CD14-positive monocyte (primary cell): Measurements from ENCODE around the gene RASSF1. TPM values are rescaled to one million over a fixed set of nuclear protein-coding genes. Genes with fewer than 3 reads are reported as not detected.
A peak's percentile ranks its signal among the peaks of the same experiment; 100 is the strongest.

Experiments used
- DNase-seq, 3 donors: peaks; one replicate each; pipeline ENCODE4 v3.0.0-alpha.2; 2011 to 2022
- H2AFZ ChIP-seq: 2 replicates; pipeline ENCODE4 v1.6.0; 2012; ENCODE audit warnings: mild to moderate bottlenecking, low read depth, low read length, inconsistent platforms; ENCODE audit not compliant: insufficient read depth, poor library complexity, severe bottlenecking
- H3K27ac ChIP-seq, 2 donors: 1 replicate in 1 of 2; 2 replicates in 1 of 2; pipeline ENCODE4 v1.5.1; 2012 to 2013; ENCODE audit warnings: low read length in 2 of 2, control low read depth in 1 of 2, inconsistent platforms in 1 of 2, low read depth in 1 of 2, mild to moderate bottlenecking in 1 of 2
- H3K27me3 ChIP-seq, 2 donors: one replicate each; pipeline versions ENCODE4 v1.6.0 to v1.6.1; 2011 to 2013; ENCODE audit warnings: low read length in 2 of 2; ENCODE audit not compliant: control insufficient read depth in 2 of 2, insufficient read depth in 2 of 2
- H3K36me3 ChIP-seq, 2 donors: replicated peaks in 1 of 2; 1 replicate in 1 of 2; 2 replicates in 1 of 2; pipeline versions ENCODE4 v1.5.1 to v1.6.1; 2012 to 2013; ENCODE audit warnings: low read length in 2 of 2, control low read depth in 1 of 2, inconsistent platforms in 1 of 2, mild to moderate bottlenecking in 1 of 2; ENCODE audit not compliant: insufficient read depth in 2 of 2, control insufficient read depth in 1 of 2
- H3K4me1 ChIP-seq, 2 donors: 1 replicate in 1 of 2; 2 replicates in 1 of 2; pipeline versions ENCODE4 v1.5.1 to v1.6.1; 2012 to 2013; ENCODE audit warnings: low read length in 2 of 2, control low read depth in 1 of 2, inconsistent platforms in 1 of 2, mild to moderate bottlenecking in 1 of 2, moderate library complexity in 1 of 2; ENCODE audit not compliant: insufficient read depth in 2 of 2, control insufficient read depth in 1 of 2
- H3K4me2 ChIP-seq: replicated peaks from 2 replicates; pipeline ENCODE3; 2012; ENCODE audit warnings: low read length, moderate library complexity, mild to moderate bottlenecking; ENCODE audit not compliant: poor library complexity, severe bottlenecking; ENCODE audit errors: extremely low read depth
- H3K4me3 ChIP-seq, 3 experiments: fragments of 200-600 bp in 1 of 3; sonication (generic) in 1 of 3; replicated peaks in 1 of 3; 1 replicate in 2 of 3; 2 replicates in 1 of 3; pipeline ENCODE4 v1.5.1; 2011 to 2013; ENCODE audit warnings: low read length in 3 of 3, mild to moderate bottlenecking in 3 of 3, control low read depth in 2 of 3, low read depth in 2 of 3, inconsistent platforms in 1 of 3, moderate library complexity in 1 of 3
- H3K79me2 ChIP-seq: 2 replicates; pipeline ENCODE4 v1.6.0; 2012; ENCODE audit warnings: mild to moderate bottlenecking, control low read depth, inconsistent platforms, low read length, moderate library complexity; ENCODE audit not compliant: insufficient read depth
- H3K9ac ChIP-seq: 2 replicates; pipeline ENCODE4 v1.6.0; 2017; ENCODE audit warnings: low read length, mild to moderate bottlenecking; ENCODE audit not compliant: insufficient read depth, poor library complexity, severe bottlenecking
- H3K9me3 ChIP-seq, 2 donors: replicated peaks in 1 of 2; 1 replicate in 1 of 2; 2 replicates in 1 of 2; pipeline versions ENCODE4 v1.5.1 to v1.6.1; 2012 to 2013; ENCODE audit warnings: low read length in 2 of 2, control low read depth in 1 of 2; ENCODE audit not compliant: control insufficient read depth in 1 of 2, insufficient read depth in 1 of 2
- H4K20me1 ChIP-seq: 2 replicates; pipeline ENCODE4 v1.6.0; 2012; ENCODE audit warnings: mild to moderate bottlenecking, low read length, control low read depth, moderate library complexity; ENCODE audit not compliant: insufficient read depth
- H3K27ac Mint-ChIP-seq, 7 donors: one replicate each; pipeline ENCODE4 v1.8.0; 2020; ENCODE audit warnings: mild to moderate bottlenecking in 7 of 7, mixed read lengths in 7 of 7, moderate library complexity in 6 of 7, inconsistent platforms in 2 of 7
- H3K27me3 Mint-ChIP-seq, 3 donors: one replicate each; pipeline ENCODE4 v1.8.0; 2021 to 2022; ENCODE audit warnings: low read depth in 3 of 3, mild to moderate bottlenecking in 3 of 3, mixed read lengths in 3 of 3, moderate library complexity in 3 of 3, inconsistent platforms in 1 of 3
- H3K36me3 Mint-ChIP-seq, 2 donors: one replicate each; pipeline ENCODE4 v1.8.0; 2020; ENCODE audit warnings: mixed read lengths in 2 of 2, inconsistent platforms in 1 of 2, mild to moderate bottlenecking in 1 of 2
- H3K4me1 Mint-ChIP-seq: one replicate; pipeline ENCODE4 v1.8.0; 2020; ENCODE audit warnings: mild to moderate bottlenecking, mixed read lengths
- H3K4me3 Mint-ChIP-seq, 2 donors: one replicate each; pipeline ENCODE4 v1.8.0; 2020; ENCODE audit warnings: mild to moderate bottlenecking in 2 of 2, mixed read lengths in 2 of 2, moderate library complexity in 1 of 2
- H3K9me3 Mint-ChIP-seq, 7 donors: one replicate each; pipeline ENCODE4 v1.8.0; 2020 to 2022; ENCODE audit warnings: mixed read lengths in 7 of 7, mild to moderate bottlenecking in 6 of 7, moderate library complexity in 6 of 7, inconsistent platforms in 2 of 7
- WGBS: methylation state at CpG from one replicate; pipeline ENCODE4 v1.1.5; 2013; ENCODE audit warnings: missing lambda C conversion rate; ENCODE audit not compliant: insufficient coverage; 5-methylcytosine and 5-hydroxymethylcytosine counted together
- intact Hi-C, 2 donors: fragments of 100-400 bp; cut with micrococcal nuclease; formaldehyde crosslinking; loops; one replicate each; pipeline versions ENCODE4 v1.15.0 to v1.15.1; 2023
- polyA plus RNA-seq, 3 donors: library from polyadenylated mRNA; depleted of rRNA in 1 of 3; unstranded in 2 of 3; stranded (reverse) in 1 of 3; fragments of 300-500 nt in 2 of 3; fragments of >200 nt in 1 of 3; fragmentation: Illumina TruSeq in 2 of 3; gene quantifications; 1 replicate in 2 of 3; 2 replicates in 1 of 3; pipeline ENCODE4 v1.2.3, GENCODE V29; 2012 to 2021
- TF ChIP-seq, protein P1 (sequence below): fragments of 200-600 bp; IDR thresholded peaks from one replicate; pipeline ENCODE4 v1.8.0; 2022; ENCODE audit warnings: antibody characterized with exemption, mild to moderate bottlenecking

Gene RASSF1
- polyA plus RNA-seq, 3 donors: 16.0 to 229 (median 24.0) TPM

DNA sequence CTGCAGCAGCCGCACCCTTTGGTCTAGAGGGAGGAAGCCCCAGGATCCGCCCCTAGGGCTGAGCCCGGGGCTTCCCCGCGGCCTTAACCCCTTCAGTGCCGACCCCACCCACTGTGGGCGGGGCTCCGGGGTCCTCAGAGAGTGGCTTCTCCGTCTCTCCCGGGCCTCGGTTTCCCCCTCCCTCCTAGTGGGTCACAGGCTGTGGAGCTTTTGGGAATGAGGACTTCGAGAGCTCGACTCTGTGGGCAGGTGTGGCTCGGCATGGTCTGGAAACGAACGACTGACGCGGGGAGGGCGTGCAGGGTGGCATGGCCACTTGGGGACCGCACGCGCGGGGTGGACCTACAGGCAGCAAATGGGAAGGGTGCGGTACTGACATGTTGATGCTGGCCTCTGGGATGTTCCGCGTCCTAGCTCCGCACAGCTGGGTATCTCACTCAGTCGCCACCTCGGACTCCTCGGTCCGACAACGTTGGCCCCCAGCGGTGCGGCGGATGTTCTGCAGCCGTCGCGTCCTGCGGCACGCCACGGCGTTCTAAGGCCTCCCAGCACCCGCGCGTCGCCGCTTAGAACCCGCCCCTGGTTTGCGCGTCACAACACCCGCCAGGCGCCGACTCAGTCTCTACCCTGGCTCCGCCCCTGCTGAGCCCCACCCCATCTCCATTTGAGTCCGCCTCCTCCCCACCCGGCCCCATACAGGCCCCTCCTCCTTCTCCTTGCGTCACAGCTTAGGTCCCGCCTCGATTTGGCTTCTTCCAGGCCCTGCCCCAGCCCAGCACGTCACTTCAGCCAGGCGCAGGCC, 41.6 kb downstream of the RASSF1 start, which contains the start of the genes HYAL3 and NAA80:
Gene HYAL3, minus strand, starts transcription at position 570 of the 802 bp plus-strand sequence. CDS start 3,803 bp downstream, outside the sequence.
Gene NAA80, minus strand, starts transcription at position 570 of the 802 bp plus-strand sequence. CDS start 1,942 bp downstream, outside the sequence.
- H3K4me3 ChIP-seq: peak within 1 kb of the TSS; percentile 40 to 94 (median 84)
- H3K4me1 ChIP-seq: peaks cover 32 to 37% of the 10 kb centered on the region in 2 donors
- peak within 1 kb of the TSS; percentile 81 for H2AFZ ChIP-seq
- DNase-seq: peak; percentile 98 to 100 (median 100)
- no peaks in the 10 kb centered on the region for H3K27me3 Mint-ChIP-seq
- H3K4me2 ChIP-seq: peak within 1 kb of the TSS; percentile 99
- intact Hi-C loops: loop anchor here (2.0 to 5.0 kb wide), 2 partner anchors 22 to 38 kb away; no protein-coding TSS in a partner anchor
- no peaks in the 10 kb centered on the region for H3K9me3 Mint-ChIP-seq
- TF ChIP-seq, protein P1, sequence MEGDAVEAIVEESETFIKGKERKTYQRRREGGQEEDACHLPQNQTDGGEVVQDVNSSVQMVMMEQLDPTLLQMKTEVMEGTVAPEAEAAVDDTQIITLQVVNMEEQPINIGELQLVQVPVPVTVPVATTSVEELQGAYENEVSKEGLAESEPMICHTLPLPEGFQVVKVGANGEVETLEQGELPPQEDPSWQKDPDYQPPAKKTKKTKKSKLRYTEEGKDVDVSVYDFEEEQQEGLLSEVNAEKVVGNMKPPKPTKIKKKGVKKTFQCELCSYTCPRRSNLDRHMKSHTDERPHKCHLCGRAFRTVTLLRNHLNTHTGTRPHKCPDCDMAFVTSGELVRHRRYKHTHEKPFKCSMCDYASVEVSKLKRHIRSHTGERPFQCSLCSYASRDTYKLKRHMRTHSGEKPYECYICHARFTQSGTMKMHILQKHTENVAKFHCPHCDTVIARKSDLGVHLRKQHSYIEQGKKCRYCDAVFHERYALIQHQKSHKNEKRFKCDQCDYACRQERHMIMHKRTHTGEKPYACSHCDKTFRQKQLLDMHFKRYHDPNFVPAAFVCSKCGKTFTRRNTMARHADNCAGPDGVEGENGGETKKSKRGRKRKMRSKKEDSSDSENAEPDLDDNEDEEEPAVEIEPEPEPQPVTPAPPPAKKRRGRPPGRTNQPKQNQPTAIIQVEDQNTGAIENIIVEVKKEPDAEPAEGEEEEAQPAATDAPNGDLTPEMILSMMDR: peak; percentile 63
- no peaks in the 10 kb centered on the region for H4K20me1 ChIP-seq
- H3K4me3 Mint-ChIP-seq: peak within 1 kb of the TSS; percentile 90 to 95
- H3K9ac ChIP-seq: peak within 1 kb of the TSS; percentile 85
- no peaks in the 10 kb centered on the region for H3K9me3 ChIP-seq
- H3K27me3 ChIP-seq: no peaks in the 10 kb centered on the region
- WGBS: 0% methylated on average over 50 of the region's 61 CpGs
- peak within 1 kb of the TSS; percentile 99 for H3K27ac Mint-ChIP-seq
- H3K36me3 ChIP-seq: no peaks in the 10 kb centered on the region
- H3K27ac ChIP-seq: peak within 1 kb of the TSS; percentile 99 to 100
- H3K79me2 ChIP-seq: peaks cover 39% of the 10 kb centered on the region
- H3K4me1 Mint-ChIP-seq: peaks cover 34% of the 10 kb centered on the region
- peaks cover 2 to 11% of the 10 kb centered on the region in 2 donors for H3K36me3 Mint-ChIP-seq

DNA sequence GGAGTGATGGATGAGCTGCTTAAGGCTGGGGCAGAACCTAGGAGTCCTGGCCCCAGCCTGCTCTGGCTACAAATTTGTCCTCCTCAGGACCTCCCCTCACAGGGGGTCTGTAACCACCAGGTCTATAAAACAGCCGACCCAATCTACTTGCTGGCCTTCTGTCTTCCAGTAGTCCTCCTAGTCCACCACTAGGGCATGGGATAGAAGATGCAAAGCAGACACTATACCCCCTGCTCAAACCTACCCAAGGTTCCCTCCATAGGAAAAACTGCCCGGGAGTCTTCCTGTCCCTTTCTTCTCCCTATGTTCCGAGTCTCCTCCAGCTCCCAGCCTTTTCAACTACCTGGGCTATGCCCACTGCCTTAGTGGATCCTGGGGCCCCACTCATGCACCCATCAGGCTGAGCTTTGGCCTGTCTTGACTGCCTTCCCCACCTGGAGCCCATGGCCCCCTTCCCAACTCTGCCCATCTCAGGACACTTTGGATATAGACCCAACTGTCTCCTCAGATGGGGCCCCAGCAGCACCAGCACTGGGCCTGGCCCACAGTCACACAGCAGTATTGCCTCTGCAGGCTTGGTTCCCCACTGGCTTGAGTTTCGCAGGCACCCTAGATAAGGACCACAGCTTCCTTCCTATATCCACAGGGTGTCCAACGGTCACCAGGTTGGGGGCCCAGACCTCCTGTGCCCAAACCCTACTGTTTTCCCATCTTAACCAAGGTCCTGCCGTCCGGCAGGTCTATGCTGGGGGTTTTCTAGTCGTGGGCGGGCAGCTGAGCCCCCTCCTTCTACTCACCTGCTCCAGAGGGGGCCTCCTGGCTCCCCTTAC, 42.5 kb downstream of the RASSF1 start:
- H3K4me1 Mint-ChIP-seq: peaks cover 34% of the 10 kb centered on the region
- intact Hi-C loops: loop anchor here (2.0 to 5.0 kb wide), 2 partner anchors 23 to 39 kb away; no protein-coding TSS in a partner anchor
- Histone ChIP-seq H3K9me3 (no peaks in the 10 kb centered on the region), H3K36me3 (no peaks in the 10 kb centered on the region), H3K4me2 (peak overlapping the region; percentile 99), H4K20me1 (no peaks in the 10 kb centered on the region), H2AFZ (no peak overlapping the region), H3K79me2 (peaks cover 39% of the 10 kb centered on the region), H3K4me1 (peaks cover 32 to 39% of the 10 kb centered on the region in 2 donors), H3K27me3 (no peaks in the 10 kb centered on the region), H3K27ac (peak overlapping the region; percentile 99 to 100), H3K9ac (peak overlapping the region; percentile 85), H3K4me3 (peak overlapping the region; percentile 34 to 94 (median 84))
- WGBS: 15% methylated on average over 9 of the region's 9 CpGs
- TF ChIP-seq, protein P1: peak; percentile 7
- peak overlapping the region; percentile 90 to 95 for H3K4me3 Mint-ChIP-seq
- no peaks in the 10 kb centered on the region for H3K27me3 Mint-ChIP-seq
- peaks cover 2 to 11% of the 10 kb centered on the region in 2 donors for H3K36me3 Mint-ChIP-seq
- no peaks in the 10 kb centered on the region for H3K9me3 Mint-ChIP-seq
- peak in 2 of 3 donors; percentile 29 to 40 for DNase-seq
- peak overlapping the region; percentile 99 for H3K27ac Mint-ChIP-seq
